Thoracic aorta (tissue), 2 donors: ENCODE data around the gene SPPL3. TPM values are rescaled to one million over a fixed set of nuclear protein-coding genes. Genes with fewer than 3 reads are reported as not detected.

Experiments
- ATAC-seq: fragments of 150-250 bp; one replicate; pipeline ENCODE4 v1.8.0; 2017; ENCODE audit warnings: low read depth; ENCODE audit not compliant: insufficient number of reproducible peaks, low FRiP score
- DNase-seq: peaks from one replicate; pipeline ENCODE4 v3.0.0-alpha.2; 2020; ENCODE audit warnings: low spot score
- H3K27ac ChIP-seq, 2 donors: fragments of 200-600 bp; sonication (generic); 1 replicate in 1 of 2; 2 replicates in 1 of 2; pipeline ENCODE4 v1.5.1; 2016; ENCODE audit warnings: mild to moderate bottlenecking in 2 of 2, moderate library complexity in 2 of 2
- H3K27me3 ChIP-seq: fragments of 200-600 bp; sonication (generic); replicated peaks from 2 replicates; pipeline ENCODE4 v1.6.0; 2016; ENCODE audit warnings: mild to moderate bottlenecking; ENCODE audit not compliant: insufficient read depth
- H3K36me3 ChIP-seq: fragments of 200-600 bp; sonication (generic); one replicate; pipeline ENCODE4 v1.5.1; 2016
- H3K4me1 ChIP-seq, 2 donors: fragments of 200-600 bp; sonication (generic); 1 replicate in 1 of 2; 2 replicates in 1 of 2; pipeline versions ENCODE4 v1.5.1 to v1.6.0; 2016; ENCODE audit warnings: low read depth in 2 of 2, mild to moderate bottlenecking in 1 of 2; ENCODE audit not compliant: control insufficient read depth in 1 of 2
- H3K4me3 ChIP-seq: fragments of 200-600 bp; sonication (generic); 2 replicates; pipeline ENCODE4 v1.5.1; 2016; ENCODE audit warnings: mild to moderate bottlenecking
- H3K9me3 ChIP-seq: fragments of 200-600 bp; sonication (generic); 2 replicates; pipeline ENCODE4 v1.5.1; 2016
- CTCF ChIP-seq: fragments of 200-600 bp; sonication (generic); IDR thresholded peaks from one replicate; pipeline ENCODE4 v1.5.1; 2019; ENCODE audit warnings: antibody characterized with exemption
- total RNA-seq, 2 donors: library from RNA; depleted of rRNA; stranded (reverse); fragments of >200 nt; gene quantifications; one replicate each; pipeline versions ENCODE4 v1.1.0 to v1.2.3, GENCODE V29; 2016

The SPPL3 gene
- total RNA-seq, 2 donors from 2014 or later, result 23.7 to 24.8 TPM

GRCh38 chr12:120725659-120726509, 178.3 kb downstream of the SPPL3 start, which contains the start of gene ACADS:
ACADS (plus strand) TSS chr12:120725826; CDS start chr12:120725886, 60 bp downstream.
- peaks cover 10 to 17% of the 10 kb centered on the region in 2 donors for H3K4me1 ChIP-seq
- H3K4me3 ChIP-seq, result peak within 1 kb of the TSS; percentile 85
- H3K27me3 ChIP-seq, result no peaks in the 10 kb centered on the region
- TF ChIP-seq CTCF, result no peak
- H3K9me3 ChIP-seq, result no peaks in the 10 kb centered on the region
- H3K36me3 ChIP-seq, result peaks cover 10% of the 10 kb centered on the region
- ATAC-seq, result peak; percentile 85
- H3K27ac ChIP-seq, result peak within 1 kb of the TSS; percentile 41 to 75
- peak; percentile 40 for DNase-seq

- ATAC-seq (no peak), DNase-seq (no peak)
- Histone ChIP-seq H3K4me3 (peak overlapping the region; percentile 85), H3K4me1 (peaks cover 10 to 17% of the 10 kb centered on the region in 2 donors), H3K36me3 (peaks cover 15% of the 10 kb centered on the region), H3K27me3 (no peaks in the 10 kb centered on the region), H3K27ac (peak overlapping the region in 1 of 2 donors; percentile 41), H3K9me3 (no peaks in the 10 kb centered on the region)
- TF ChIP-seq CTCF, result no peak
Measured at GRCh38 chr12:120725151-120725658, 179.0 kb downstream of the SPPL3 start.

GRCh38 chr12:120724720-120725119, 179.4 kb downstream of the SPPL3 start:
- H3K4me3 ChIP-seq, result no peak overlapping the region
- H3K9me3 ChIP-seq, result no peaks in the 10 kb centered on the region
- no peak overlapping the region for H3K27ac ChIP-seq
- no peaks in the 10 kb centered on the region for H3K27me3 ChIP-seq
- TF ChIP-seq CTCF, result no peak
- peaks cover 10 to 17% of the 10 kb centered on the region in 2 donors for H3K4me1 ChIP-seq
- ATAC-seq, result no peak
- no peak for DNase-seq
- H3K36me3 ChIP-seq, result peaks cover 20% of the 10 kb centered on the region

- DNase-seq (no peak), ATAC-seq (no peak)
- Histone ChIP-seq H3K4me1 (peaks cover 10 to 17% of the 10 kb centered on the region in 2 donors), H3K27me3 (no peaks in the 10 kb centered on the region), H3K27ac (no peak overlapping the region), H3K4me3 (no peak overlapping the region), H3K36me3 (peaks cover 32% of the 10 kb centered on the region), H3K9me3 (no peaks in the 10 kb centered on the region)
- no peak for TF ChIP-seq CTCF
Measured at GRCh38 chr12:120722784-120723183, 181.4 kb downstream of the SPPL3 start.

- Histone ChIP-seq H3K9me3 (no peaks in the 10 kb centered on the region), H3K27ac (no peak overlapping the region), H3K27me3 (no peaks in the 10 kb centered on the region), H3K36me3 (peaks cover 39% of the 10 kb centered on the region), H3K4me1 (peaks cover 10 to 17% of the 10 kb centered on the region in 2 donors), H3K4me3 (no peak overlapping the region)
- DNase-seq (no peak), ATAC-seq (no peak)
- TF ChIP-seq CTCF, result no peak
Measured at GRCh38 chr12:120721866-120722265, 182.3 kb downstream of the SPPL3 start.
